K562 (cell line): ENCODE results near the gene PAH.

Experiments
- BRF1 ChIP-seq: IDR thresholded peaks from 3 replicates; pipeline ENCODE4 v1.6.1; 2011; ENCODE audit warnings: borderline replicate concordance, mild to moderate bottlenecking; ENCODE audit not compliant: insufficient read length; ENCODE audit errors: extremely low read depth
- CTCF ChIP-seq, 3 experiments: IDR thresholded peaks in 2 of 3; conservative IDR thresholded peaks in 1 of 3; 2 replicates each; pipeline ENCODE4 v1.5.1; 2011 to 2012; ENCODE audit warnings: low read length in 3 of 3, mild to moderate bottlenecking in 3 of 3, control low read depth in 2 of 3, improper control_type of control experiment in 1 of 3, inconsistent platforms in 1 of 3, low read depth in 1 of 3, mixed read lengths in 1 of 3, moderate library complexity in 1 of 3; ENCODE audit not compliant: insufficient read depth in 2 of 3
- EP300 ChIP-seq: IDR thresholded peaks from 2 replicates; pipeline ENCODE4 v1.6.1; 2012; ENCODE audit warnings: low read length, improper control_type of control experiment
- EZH2 ChIP-seq: IDR thresholded peaks from 2 replicates; pipeline ENCODE4 v1.6.1; 2012; ENCODE audit warnings: low read depth, mild to moderate bottlenecking, inconsistent platforms, low read length, borderline replicate concordance
- JUN ChIP-seq, 2 experiments: sonication (generic) in 1 of 2; formaldehyde crosslinking in 1 of 2; IDR thresholded peaks; 2 replicates each; pipeline versions ENCODE4 v1.6.1 to v1.8.0; 2012 to 2022; ENCODE audit warnings: borderline replicate concordance in 2 of 2, mild to moderate bottlenecking in 2 of 2, improper control_type of control experiment in 1 of 2, low read depth in 1 of 2, low read length in 1 of 2, missing genetic modification reagents in 1 of 2
- KLF13 ChIP-seq: fragments of 450-650 bp; IDR thresholded peaks from 2 replicates; pipeline ENCODE4 v1.6.1; 2016; ENCODE audit warnings: missing genetic modification characterization, low read depth, mild to moderate bottlenecking, missing compliant biosample characterization, moderate library complexity, borderline replicate concordance
- MYBL2 ChIP-seq, 2 experiments: fragments of 450-650 bp in 1 of 2; sonication (generic) in 1 of 2; formaldehyde crosslinking in 1 of 2; IDR thresholded peaks; 2 replicates each; pipeline versions ENCODE4 v1.6.1 to v1.8.1; 2017 to 2022; ENCODE audit warnings: borderline replicate concordance in 1 of 2, inconsistent platforms in 1 of 2, low read depth in 1 of 2, mild to moderate bottlenecking in 1 of 2, missing genetic modification reagents in 1 of 2, moderate library complexity in 1 of 2
- ZNF232 ChIP-seq: sonication (generic); formaldehyde crosslinking; IDR thresholded peaks from 2 replicates; pipeline ENCODE4 v1.8.0; 2022; ENCODE audit warnings: mild to moderate bottlenecking, missing genetic modification reagents
- ZNF512 ChIP-seq: IDR thresholded peaks from 2 replicates; pipeline ENCODE4 v1.6.1; 2016; ENCODE audit warnings: missing genetic modification characterization, missing compliant biosample characterization

GRCh38 chr12:102883204-102883799 lies 33.7 kb downstream of the PAH start:
- TF ChIP-seq JUN (IDR thresholded peaks at IDR 0.05; ENCODE audit: borderline replicate concordance, low read depth, low read length) (no peak), JUN (CRISPR knock-in tag; IDR thresholded peaks at IDR 0.05; ENCODE audit: borderline replicate concordance) (no peak), MYBL2 (IDR thresholded peaks at IDR 0.05; ENCODE audit: low read depth) (no peak), MYBL2 (CRISPR knock-in tag; IDR thresholded peaks at IDR 0.05; ENCODE audit: borderline replicate concordance) (no peak), EZH2 (no peak), CTCF (IDR thresholded peaks at IDR 0.05 in 2 of 3, conservative IDR thresholded peaks at IDR 0.05 in 1 of 3; ENCODE audit: insufficient read depth in 2 of 3, low read depth in 1 of 3, low read length in 3 of 3) (peak; percentile 62 to 87 (median 72)), ZNF512 (tag) (no peak), EP300 (no peak), KLF13 (tag) (no peak), BRF1 (no peak), ZNF232 (no peak)
